Stimulated activated CD8-positive, alpha-beta memory T cell treated with anti-CD3 and anti-CD28 coated beads, Interleukin-7, amount 100 ng/mL, for 1 hour (primary cell): Measurements from ENCODE around the gene CNTN4.
"Not testable (repeated sequence)": the region's sequence is repeated elsewhere in the genome, so short reads cannot be mapped to it uniquely, and the experiment has no call there.

Experiments used
- DNase-seq, 2 donors: peaks; one replicate each; pipeline ENCODE4 v3.0.0-alpha.2; 2020; ENCODE audit warnings: low read depth in 2 of 2

The CNTN4 gene

DNA sequence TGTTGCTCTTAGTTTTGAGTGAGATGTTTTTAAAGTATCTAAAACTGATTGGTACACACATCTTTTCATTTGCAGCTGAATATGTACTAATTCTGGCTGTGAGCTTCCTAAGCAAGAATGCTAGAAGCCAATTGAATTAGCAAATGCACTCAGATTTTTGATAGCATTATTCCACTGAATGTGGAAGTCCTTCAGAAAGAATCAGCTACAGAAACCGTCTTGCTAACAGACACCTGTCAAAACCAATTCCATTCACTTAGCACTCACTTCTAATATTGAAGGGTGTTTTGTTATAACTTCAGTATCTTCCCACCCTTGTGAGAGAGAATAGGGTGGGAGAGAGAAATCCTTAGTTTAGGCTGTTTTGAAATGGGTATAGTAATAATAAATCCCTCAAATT is 693.8 kb downstream of the CNTN4 start:
- DNase-seq = no peak

DNA sequence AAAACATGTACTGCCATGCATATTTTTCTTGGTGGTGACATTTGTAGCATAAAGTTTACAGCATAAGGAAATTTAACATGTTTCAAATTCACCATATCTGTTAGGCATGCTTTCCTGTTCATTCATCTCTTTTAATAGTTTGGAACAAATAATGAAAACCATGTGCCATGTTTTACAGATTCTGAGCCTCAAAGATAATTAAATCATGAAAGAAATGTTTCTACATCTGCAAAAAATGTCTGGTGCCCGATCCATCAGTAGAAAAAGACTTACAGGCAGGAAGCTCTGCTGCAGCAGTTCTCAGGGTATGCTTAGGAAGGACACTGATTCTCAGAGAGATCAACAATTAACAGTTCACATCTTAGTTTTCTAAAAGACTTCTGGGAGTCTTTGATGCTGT is 695.3 kb downstream of the CNTN4 start:
- no peak for DNase-seq

- DNase-seq = no peak
These were observed 703.8 kb downstream of the CNTN4 start for GRCh38 chr3:2802429-2802828.

- no peak for DNase-seq
These were observed 708.8 kb downstream of the CNTN4 start for GRCh38 chr3:2807514-2807913.

GRCh38 chr3:2810723-2811122 is 712.1 kb downstream of the CNTN4 start:
- no peak for DNase-seq

DNA sequence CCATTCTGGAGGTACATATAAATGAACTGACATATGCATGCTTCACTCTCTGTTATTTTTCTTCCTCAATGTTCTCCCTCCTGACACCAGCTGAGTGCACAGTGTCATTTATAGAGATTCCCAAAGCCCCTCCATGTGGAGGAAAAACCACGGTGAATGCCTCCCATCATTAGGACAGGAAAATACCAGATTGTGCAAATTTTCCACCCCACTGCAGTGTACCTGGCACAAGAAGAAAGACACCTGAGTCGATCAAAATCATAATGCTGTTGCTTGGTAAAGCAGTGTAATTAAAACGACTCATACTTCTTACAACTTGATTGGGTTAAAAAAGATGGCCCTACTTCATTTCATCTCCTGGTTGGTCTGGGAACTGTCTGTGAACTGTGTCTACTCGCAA is 720.9 kb downstream of the CNTN4 start:
- no peak for DNase-seq

GRCh38 chr3:2820982-2821381 is 722.3 kb downstream of the CNTN4 start:
- DNase-seq = not testable (repeated sequence)

DNA sequence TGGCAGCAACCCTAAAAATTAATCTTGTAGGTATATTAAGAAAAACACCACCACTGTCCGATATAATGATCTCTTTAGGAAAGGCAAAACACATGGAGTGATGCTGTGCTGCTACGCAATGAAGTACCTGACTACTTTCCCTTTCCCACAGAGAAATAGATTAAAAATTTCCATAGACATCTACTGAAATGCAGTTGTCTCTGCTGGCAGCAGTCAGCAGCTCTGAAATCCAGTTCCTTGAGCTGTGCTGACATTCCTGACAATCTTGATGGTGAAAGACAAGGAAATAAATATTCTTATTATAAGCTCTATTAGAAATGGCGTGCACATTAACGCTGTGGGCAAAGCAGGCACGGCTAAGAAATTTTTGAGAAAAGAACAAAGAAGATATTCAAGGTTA is 723.9 kb downstream of the CNTN4 start:
- no peak for DNase-seq

- no peak for DNase-seq
These were observed 724.4 kb downstream of the CNTN4 start for GRCh38 chr3:2823031-2823430.

GRCh38 chr3:2823437-2824211 is 725.0 kb downstream of the CNTN4 start:
- no peak for DNase-seq

- DNase-seq = no peak
These were observed 727.4 kb downstream of the CNTN4 start for GRCh38 chr3:2826036-2826435.

GRCh38 chr3:2826453-2826852 is 727.8 kb downstream of the CNTN4 start:
- no peak for DNase-seq

- no peak for DNase-seq
These were observed 738.6 kb downstream of the CNTN4 start for GRCh38 chr3:2837239-2837638.

DNA sequence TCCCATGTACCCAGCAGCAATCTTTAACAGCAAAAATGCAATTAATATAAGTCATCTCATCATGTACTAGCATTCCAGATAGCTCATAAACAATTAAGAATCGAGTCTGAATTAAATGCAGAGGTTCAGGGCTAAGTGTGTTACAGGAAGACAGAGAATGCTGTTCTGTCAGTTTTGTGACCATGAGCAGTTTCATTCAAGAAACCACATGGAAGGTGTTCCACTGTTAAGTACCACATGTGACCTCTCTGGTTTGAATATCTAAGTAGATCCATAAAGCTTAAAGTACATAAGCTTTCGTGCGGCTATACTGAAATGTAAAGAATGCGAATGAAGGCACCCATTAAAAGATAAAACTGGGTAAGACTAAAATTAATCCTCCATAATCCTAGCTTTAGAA is 739.2 kb downstream of the CNTN4 start:
- no peak for DNase-seq

DNA sequence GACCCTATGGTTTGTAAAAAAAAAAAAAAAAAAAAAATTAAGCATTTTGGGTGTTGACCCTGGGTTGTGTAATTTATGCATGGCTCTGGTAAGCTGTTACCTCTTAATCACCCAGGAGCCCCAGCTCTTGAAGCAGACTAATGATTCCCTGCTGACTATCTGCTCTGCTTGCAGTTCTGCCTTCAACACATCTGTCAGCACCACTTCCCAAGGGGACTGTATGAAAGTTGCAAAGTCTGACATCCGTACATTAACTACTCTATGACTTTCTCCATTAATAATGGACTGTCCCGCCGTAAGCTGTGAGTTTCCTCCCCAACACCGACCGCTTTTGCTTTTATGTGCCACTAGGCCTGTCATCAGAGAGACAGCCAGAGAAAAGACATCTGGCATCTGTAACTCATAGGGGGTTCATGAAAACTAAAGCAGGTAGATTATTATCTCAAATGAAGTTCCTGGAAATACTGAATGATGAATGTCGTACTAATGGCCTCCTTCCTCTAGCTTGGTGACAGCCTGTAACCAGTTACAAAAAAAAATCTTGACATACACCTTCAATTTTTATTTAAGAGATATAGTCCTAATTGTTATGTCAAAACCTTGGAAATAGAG is 740.0 kb downstream of the CNTN4 start:
- no peak for DNase-seq

DNA sequence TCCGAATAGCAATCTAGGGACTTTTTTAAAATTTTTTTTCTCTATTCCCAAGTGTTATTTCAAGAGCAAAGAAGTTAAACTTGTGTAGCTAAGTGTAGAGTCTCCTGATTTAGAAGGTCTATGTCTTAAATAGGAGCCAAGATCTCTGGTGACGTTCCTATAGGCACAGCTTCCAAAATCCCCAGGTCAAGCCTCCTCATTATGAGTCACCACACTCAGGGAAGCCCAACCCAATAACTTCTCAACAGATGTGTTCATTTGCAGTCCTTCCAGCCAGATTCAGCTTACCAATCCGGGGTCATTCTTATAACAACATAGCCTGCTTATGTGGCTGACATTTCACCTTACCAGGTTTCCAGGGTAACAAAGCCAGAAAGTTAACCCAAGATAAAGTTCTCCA is 741.2 kb downstream of the CNTN4 start:
- DNase-seq = no peak

DNA sequence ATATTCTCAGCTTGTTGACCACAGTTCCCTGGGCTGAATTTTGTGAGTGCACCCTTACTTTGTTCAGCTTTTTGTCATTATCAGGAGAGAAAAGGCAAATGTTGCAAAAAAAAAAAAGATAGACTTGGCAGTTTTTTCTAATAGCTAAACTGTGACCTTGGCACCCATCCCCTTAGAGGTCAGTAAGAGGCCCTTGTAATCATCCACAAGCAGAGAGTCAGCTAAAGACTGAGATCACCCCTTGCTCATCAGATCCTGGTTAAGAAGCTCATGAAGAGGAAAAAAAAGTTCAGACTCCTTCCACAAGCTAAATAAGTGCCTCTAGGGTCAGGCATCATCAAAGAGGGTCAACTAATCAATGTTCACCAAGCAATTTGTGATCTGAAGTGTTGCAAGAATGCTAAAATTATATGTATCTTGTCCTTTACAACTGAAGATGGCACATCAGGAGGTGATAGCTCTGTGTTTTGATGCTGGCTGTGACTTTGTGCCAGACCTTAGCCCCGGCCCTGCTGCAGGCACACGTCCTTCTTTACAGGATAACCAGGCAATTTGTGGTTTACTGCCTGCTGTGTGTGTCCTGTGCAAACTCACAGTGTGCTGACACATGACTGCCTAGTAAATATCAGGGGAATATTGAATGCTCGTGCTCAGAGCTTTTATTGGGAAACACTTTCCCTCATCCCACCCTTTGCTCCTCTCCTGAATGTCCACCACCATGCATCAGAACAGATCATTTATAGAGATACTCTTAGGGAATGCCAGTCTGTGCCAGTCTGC is 748.6 kb downstream of the CNTN4 start:
- DNase-seq = no peak

GRCh38 chr3:2849092-2849491 is 750.4 kb downstream of the CNTN4 start:
- no peak for DNase-seq

- no peak for DNase-seq
These were observed 752.0 kb downstream of the CNTN4 start for GRCh38 chr3:2850701-2851100.

- DNase-seq = no peak
These were observed 752.7 kb downstream of the CNTN4 start for GRCh38 chr3:2851361-2851760.

GRCh38 chr3:2851835-2852234 is 753.2 kb downstream of the CNTN4 start:
- no peak for DNase-seq

DNA sequence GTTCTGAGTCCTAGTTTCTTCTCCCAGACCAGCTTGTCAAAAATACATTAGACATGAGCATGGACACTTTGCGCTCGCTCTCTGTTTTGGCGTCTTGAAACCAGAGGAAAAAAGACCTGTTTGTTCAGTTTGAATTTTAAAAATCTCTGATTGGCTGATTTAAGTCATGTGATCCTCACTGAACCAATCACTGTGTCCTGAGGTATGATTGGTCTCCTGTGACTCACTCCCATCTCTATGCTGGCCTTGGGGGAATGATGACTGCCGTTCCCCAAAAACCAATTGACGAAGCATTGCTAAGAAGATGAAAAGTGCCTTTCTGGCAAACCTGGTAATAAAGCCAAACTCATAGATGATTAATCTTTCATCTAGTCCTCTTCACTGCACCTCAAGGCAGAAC is 755.0 kb downstream of the CNTN4 start:
- DNase-seq = no peak
